K562 treated with DMSO at 1 percent for 48 hours (cell line): ENCODE data around the gene SHLD3. TPM values are rescaled to one million over a fixed set of nuclear protein-coding genes. Genes with fewer than 3 reads are reported as not detected.

ENCODE experiments used
- total RNA-seq: library from RNA; unstranded; fragments of 300-600 nt; gene quantifications from 2 replicates; pipeline ENCODE4 v1.2.3, GENCODE V29; 2022; ENCODE audit warnings: low replicate concordance; ENCODE audit errors: extremely low read depth

SHLD3 gene, protein sequence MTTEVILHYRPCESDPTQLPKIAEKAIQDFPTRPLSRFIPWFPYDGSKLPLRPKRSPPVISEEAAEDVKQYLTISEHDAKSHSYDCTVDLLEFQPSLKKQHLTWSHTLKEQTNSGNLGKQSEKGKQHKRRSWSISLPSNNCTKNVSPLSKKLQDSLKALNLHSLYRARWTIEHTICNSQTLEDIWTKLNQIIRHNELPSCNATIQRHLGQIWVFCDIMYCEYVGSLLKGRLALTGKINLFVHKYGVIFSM
- not detected in 2 replicates for total RNA-seq

DNA sequence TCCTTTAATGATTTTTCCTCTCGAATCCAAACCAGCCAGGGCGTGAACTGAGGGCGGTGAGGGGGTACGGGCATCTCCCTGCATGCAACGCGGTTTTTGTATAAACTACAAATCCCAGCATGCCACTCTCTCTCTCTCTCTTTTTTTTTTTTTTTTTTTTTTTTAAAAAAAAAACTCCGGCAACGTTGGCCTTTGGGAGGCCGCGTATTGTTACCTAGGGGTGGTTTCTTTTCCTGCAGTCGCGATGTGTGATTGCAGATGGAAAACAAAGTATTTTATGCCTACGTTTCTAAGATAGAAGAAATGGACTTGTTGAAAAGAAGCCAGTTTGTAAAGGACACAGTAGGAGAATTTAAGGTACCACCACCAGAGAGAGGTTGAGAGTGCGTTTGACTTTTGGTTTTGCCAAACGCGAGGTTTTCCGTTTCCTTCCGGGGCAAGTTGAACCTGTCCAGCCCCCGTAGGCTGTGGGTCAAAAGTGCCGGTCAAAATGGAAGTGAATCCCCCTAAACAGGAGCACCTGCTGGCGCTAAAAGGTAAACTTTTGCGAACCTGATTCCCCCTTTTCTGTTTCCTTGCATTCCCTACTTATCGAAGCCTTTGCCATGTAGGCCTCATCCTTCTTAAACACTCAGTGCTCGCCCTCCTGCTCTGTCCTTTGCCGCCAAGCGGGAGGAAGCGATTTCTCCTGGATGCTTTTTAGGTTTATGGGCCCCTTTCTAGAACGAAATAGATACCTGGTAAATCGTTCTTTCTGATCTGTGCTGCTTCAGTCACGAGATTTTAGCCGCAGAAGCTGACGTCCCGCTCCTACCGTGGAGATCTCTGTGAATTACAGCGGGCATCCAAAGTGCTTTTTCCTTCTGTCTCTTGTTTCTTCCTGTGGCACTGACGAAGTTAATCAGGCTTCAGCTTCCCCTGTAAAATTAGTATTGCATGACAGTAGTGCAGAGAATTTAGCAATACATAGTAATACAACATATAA, at the start of gene SHLD3, which contains the start of gene TRAPPC13:
Gene SHLD3 (plus strand): TSS at position 457 of the 985 bp plus-strand sequence. CDS start 4,561 bp downstream, outside the sequence.
Gene TRAPPC13 (plus strand): TSS at position 457 of the 985 bp plus-strand sequence. CDS start 34 bp downstream, at position 491.

DNA sequence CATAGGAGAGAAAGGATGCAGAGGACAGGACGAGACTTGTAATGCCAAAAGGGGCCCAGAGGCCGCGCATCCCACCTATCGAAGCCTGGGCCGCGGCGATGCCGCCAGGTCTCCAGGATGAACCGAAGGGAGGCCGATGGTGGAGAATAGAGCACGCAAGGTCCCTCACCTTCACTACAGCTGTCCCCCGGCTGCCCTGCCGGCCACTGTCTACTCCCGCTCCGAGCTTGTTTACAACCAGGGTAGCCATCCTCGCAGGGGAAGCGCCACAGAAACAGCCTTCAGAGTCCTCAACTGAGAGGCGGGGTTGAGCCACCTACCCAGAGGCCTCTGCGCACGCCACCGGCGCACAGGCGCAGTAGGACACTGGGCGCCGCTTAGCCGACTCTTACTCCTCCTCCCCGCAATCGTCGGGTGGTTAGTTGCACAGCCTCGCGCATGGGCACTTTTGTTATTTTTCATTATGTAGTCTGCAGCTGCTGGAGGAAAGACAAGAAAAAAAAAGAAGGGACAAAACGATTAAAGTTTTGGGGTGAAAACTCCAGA, 729 bp upstream of the SHLD3 start, which contains the start of gene TRIM23:
Gene TRIM23 (minus strand): TSS at position 309 of the 546 bp plus-strand sequence. CDS start 59 bp downstream, at position 250.

Other genes starting within 250 kb of the SHLD3 start
- gene ADAMTS6, start 143.1 kb upstream of the SHLD3 start, total RNA-seq: not detected in 2 replicates
- not detected in 2 replicates for gene CENPK, start 61.9 kb upstream of the SHLD3 start, total RNA-seq
- gene PPWD1, start 61.7 kb upstream of the SHLD3 start, total RNA-seq: not detected in 2 replicates
- gene TRIM23, start 694 bp upstream of the SHLD3 start, total RNA-seq: not detected in 2 replicates
- not detected in 2 replicates for gene TRAPPC13, start within 50 bp of the SHLD3 start, total RNA-seq
- gene SGTB, start 97.1 kb downstream of the SHLD3 start, total RNA-seq: not detected in 2 replicates
- not detected in 2 replicates for gene NLN, start 97.2 kb downstream of the SHLD3 start, total RNA-seq